Ovary (tissue), 9 donors: ENCODE data around the gene PIP4K2C. TPM values are rescaled to one million over a fixed set of nuclear protein-coding genes. Genes with fewer than 3 reads are reported as not detected.

Experiments
- DNase-seq, 5 donors: peaks; one replicate each; pipeline ENCODE4 v3.0.0-alpha.2; 2019 to 2020
- H3K27ac ChIP-seq, 2 donors: fragments of 200-600 bp; one replicate each; pipeline versions ENCODE4 v1.5.1 to v1.8.0; 2019 to 2022
- H3K27me3 ChIP-seq: fragments of 200-600 bp; one replicate; pipeline ENCODE4 v1.8.0; 2022
- H3K36me3 ChIP-seq: fragments of 200-600 bp; sonication (generic); one replicate; pipeline ENCODE4 v1.5.1; 2019
- H3K4me1 ChIP-seq: one replicate; pipeline ENCODE4 v1.8.1; 2013; ENCODE audit warnings: mild to moderate bottlenecking, moderate library complexity; ENCODE audit not compliant: insufficient read depth
- H3K4me3 ChIP-seq: fragments of 200-600 bp; sonication (generic); one replicate; pipeline ENCODE4 v1.5.1; 2017
- H3K9me3 ChIP-seq, 2 donors: fragments of 200-600 bp in 1 of 2; sonication (generic) in 1 of 2; one replicate each; pipeline versions ENCODE4 v1.5.1 to v1.8.1; 2013 to 2019; ENCODE audit warnings: mild to moderate bottlenecking in 1 of 2, moderate library complexity in 1 of 2
- CTCF ChIP-seq, 3 donors: fragments of 450-650 bp in 2 of 3; fragments of 200-600 bp in 1 of 3; IDR thresholded peaks; one replicate each; pipeline versions ENCODE4 v1.5.1 to v1.8.0; 2016 to 2022; ENCODE audit warnings: antibody characterized with exemption in 3 of 3, mild to moderate bottlenecking in 1 of 3
- EP300 ChIP-seq: sonication (generic); formaldehyde crosslinking; IDR thresholded peaks from one replicate; pipeline ENCODE4 v1.6.1; 2017; ENCODE audit warnings: antibody characterized with exemption
- POLR2A ChIP-seq: fragments of 450-650 bp; IDR thresholded peaks from one replicate; pipeline ENCODE4 v1.6.1; 2017; ENCODE audit warnings: antibody characterized with exemption, mild to moderate bottlenecking, moderate library complexity
- WGBS, 3 donors: extraction: QIAGEN DNeasy Blood & Tissue Kit in 1 of 3; methylation state at CpG; one replicate each; pipeline versions ENCODE4 v1.1.5 to v1.1.7; 2013 to 2017; 5-methylcytosine and 5-hydroxymethylcytosine counted together
- intact Hi-C, 4 donors: fragments of 100-400 bp; cut with DNase I; formaldehyde crosslinking; loops; one replicate each; pipeline versions ENCODE4 v1.11.0 to v1.15.1; 2022 to 2023
- polyA plus RNA-seq, 2 donors: library from polyadenylated mRNA; stranded (reverse); fragments of 200-250 nt in 1 of 2; fragments of 350-450 nt in 1 of 2; fragmentation: Illumina TruSeq in 1 of 2; extraction: RNeasy Lipid Tissue Mini Kit (QIAGEN cat#74804) in 1 of 2; gene quantifications; one replicate each; pipeline ENCODE4 v1.2.3, GENCODE V29; 2013 to 2014
- total RNA-seq, 7 donors: library from RNA; depleted of rRNA in 2 of 7; stranded (reverse); fragments of >200 nt in 2 of 7; fragmentation: NEBNext Ultra II Directional in 3 of 7; extraction: Animal tissue kit (Norgen Biotek cat#: 25700) in 3 of 7; gene quantifications; one replicate each; pipeline versions ENCODE4 v1.1.0 to v1.2.4, GENCODE V29; 2016 to 2023
- donor health status: DM: no; HTN: no; CAD: no; lungs with moderate emphysema.
- donor health status: DM: no; HTN: no; CAD: no.
- donor health status: Bipolar disorder and iron deficiency.
- donor health status: DM: yes; HTN: yes; CAD: no.
- donor health status: DM: no; HTN: no; CAD: no.
- donor health status: DM: yes; HTN: yes; CAD: no.

Gene PIP4K2C
- total and polyA plus RNA-seq, 9 donors: 13.1 to 42.0 (median 21.2) TPM

GRCh38 chr12:57574795-57575194 lies 16.2 kb upstream of the PIP4K2C start:
- H3K36me3 ChIP-seq: no peaks in the 10 kb centered on the region
- DNase-seq: no peak
- no peaks in the 10 kb centered on the region for H3K9me3 ChIP-seq
- intact Hi-C loops: no loop called here
- no peaks in the 10 kb centered on the region for H3K27me3 ChIP-seq
- no peak overlapping the region for H3K4me3 ChIP-seq
- no peak for TF ChIP-seq CTCF (IDR thresholded peaks at IDR 0.05)
- no peak for TF ChIP-seq EP300
- 77 to 84% (median 81%) methylated on average over 10 of the region's 10 CpGs for WGBS, 3 donors
- no peaks in the 10 kb centered on the region for H3K4me1 ChIP-seq
- no peak overlapping the region for H3K27ac ChIP-seq

GRCh38 chr12:57575771-57576612 lies 15.0 kb upstream of the PIP4K2C start:
- no peak for TF ChIP-seq POLR2A
- TF ChIP-seq CTCF (IDR thresholded peaks at IDR 0.05): no peak
- TF ChIP-seq EP300: no peak
- H3K27me3 ChIP-seq: no peaks in the 10 kb centered on the region

GRCh38 chr12:57576613-57577160 lies 14.3 kb upstream of the PIP4K2C start:
- TF ChIP-seq EP300 (no peak), POLR2A (no peak), CTCF (IDR thresholded peaks at IDR 0.05) (no peak)
- no peaks in the 10 kb centered on the region for H3K36me3 ChIP-seq
- intact Hi-C loops: no loop called here
- H3K4me1 ChIP-seq: no peaks in the 10 kb centered on the region
- no peak overlapping the region for H3K4me3 ChIP-seq
- DNase-seq: no peak
- WGBS, 3 donors: 64 to 76% (median 75%) methylated on average over 9 of the region's 9 CpGs
- H3K9me3 ChIP-seq: no peaks in the 10 kb centered on the region
- H3K27ac ChIP-seq: no peak overlapping the region
- H3K27me3 ChIP-seq: no peaks in the 10 kb centered on the region

More at GRCh38 chr12:57575771-57576612, 15.0 kb upstream of the PIP4K2C start:
- no peaks in the 10 kb centered on the region for H3K4me1 ChIP-seq
- DNase-seq: no peak
- WGBS, 3 donors: 79 to 83% (median 82%) methylated on average over 12 of the region's 12 CpGs
- no peaks in the 10 kb centered on the region for H3K9me3 ChIP-seq
- no peak overlapping the region for H3K4me3 ChIP-seq
- no peak overlapping the region for H3K27ac ChIP-seq
- H3K36me3 ChIP-seq: no peaks in the 10 kb centered on the region
- intact Hi-C loops: no loop called here

- H3K36me3 ChIP-seq: no peaks in the 10 kb centered on the region
- no peak for DNase-seq
- TF ChIP-seq CTCF (IDR thresholded peaks at IDR 0.05) (no peak), POLR2A (no peak), EP300 (no peak)
- H3K27ac ChIP-seq: no peak overlapping the region
- no peaks in the 10 kb centered on the region for H3K9me3 ChIP-seq
- H3K4me1 ChIP-seq: no peaks in the 10 kb centered on the region
- H3K27me3 ChIP-seq: no peaks in the 10 kb centered on the region
- 76 to 80% (median 76%) methylated on average over 12 of the region's 12 CpGs for WGBS, 3 donors
- H3K4me3 ChIP-seq: no peak overlapping the region
- intact Hi-C loops: no loop called here
Measured at GRCh38 chr12:57577981-57578758, 12.8 kb upstream of the PIP4K2C start.
